Fibroblast of villous mesenchyme (primary cell): Measurements from ENCODE around the gene AATF. TPM values are rescaled to one million over a fixed set of nuclear protein-coding genes. Genes with fewer than 3 reads are reported as not detected.
A peak's percentile ranks its signal among the peaks of the same experiment; 100 is the strongest.

Experiments used
- DNase-seq: peaks from one replicate; pipeline ENCODE4 v3.0.0-alpha.2; 2010; ENCODE audit warnings: low read depth
- H3K4me3 ChIP-seq: 2 replicates; pipeline ENCODE4 v1.5.1; 2011; ENCODE audit warnings: low read depth, mild to moderate bottlenecking, low read length
- CTCF ChIP-seq: IDR thresholded peaks from 2 replicates; pipeline ENCODE4 v1.5.1; 2012; ENCODE audit warnings: low read depth, mild to moderate bottlenecking, low read length; ENCODE audit not compliant: insufficient read depth
- total RNA-seq: library from RNA; depleted of rRNA; stranded (reverse); fragments of >200 nt; gene quantifications from 2 replicates; pipeline ENCODE4 v1.2.3, GENCODE V29; 2012

The AATF gene
- total RNA-seq, 1 donor = 24.2 TPM

- no peak for DNase-seq
- no peak for TF ChIP-seq CTCF
- no peak overlapping the region for H3K4me3 ChIP-seq
Measured at GRCh38 chr17:37041932-37042331, 93.2 kb downstream of the AATF start.

GRCh38 chr17:37043201-37043600 is 94.4 kb downstream of the AATF start:
- DNase-seq = peak; percentile 11
- no peak for TF ChIP-seq CTCF
- no peak overlapping the region for H3K4me3 ChIP-seq

- DNase-seq = no peak
- no peak for TF ChIP-seq CTCF
- no peak overlapping the region for H3K4me3 ChIP-seq
Measured at GRCh38 chr17:37045351-37045922, 96.7 kb downstream of the AATF start.

GRCh38 chr17:37047631-37048104 is 98.9 kb downstream of the AATF start:
- peak; percentile 88 for DNase-seq
- peak; percentile 86 for TF ChIP-seq CTCF
- H3K4me3 ChIP-seq = no peak overlapping the region

- no peak overlapping the region for H3K4me3 ChIP-seq
- no peak for DNase-seq
- no peak for TF ChIP-seq CTCF
Measured at GRCh38 chr17:37048811-37049210, 100.1 kb downstream of the AATF start.

GRCh38 chr17:37050920-37051319 is 102.2 kb downstream of the AATF start:
- DNase-seq = no peak
- TF ChIP-seq CTCF = no peak
- no peak overlapping the region for H3K4me3 ChIP-seq

- TF ChIP-seq CTCF = no peak
- H3K4me3 ChIP-seq = no peak overlapping the region
- DNase-seq = no peak
Measured at GRCh38 chr17:37051381-37051780, 102.6 kb downstream of the AATF start.
